Trophoblast cell (in vitro differentiated cells and primary cell): Measurements from ENCODE around the gene GSC2.

ENCODE experiments used
- DNase-seq, 2 donors: peaks; one replicate each; pipeline ENCODE4 v3.0.0-alpha.2; 2016
- H2AFZ ChIP-seq: 2 replicates; pipeline ENCODE4 v1.6.1; 2013; ENCODE audit warnings: low read length, moderate library complexity, mild to moderate bottlenecking; ENCODE audit not compliant: insufficient read depth, poor library complexity
- H2AK5ac ChIP-seq: 2 replicates; pipeline ENCODE4 v1.6.1; 2013; ENCODE audit warnings: mild to moderate bottlenecking, low read length
- H2BK120ac ChIP-seq: 2 replicates; pipeline ENCODE4 v1.6.1; 2013; ENCODE audit warnings: low read length, mild to moderate bottlenecking, moderate library complexity; ENCODE audit not compliant: insufficient read depth, poor library complexity
- H2BK12ac ChIP-seq: 2 replicates; pipeline ENCODE4 v1.6.1; 2013; ENCODE audit warnings: mild to moderate bottlenecking, low read length, moderate library complexity
- H2BK5ac ChIP-seq: 2 replicates; pipeline ENCODE4 v1.6.1; 2013; ENCODE audit warnings: low read length, low read depth, moderate library complexity, mild to moderate bottlenecking; ENCODE audit not compliant: poor library complexity
- H3K14ac ChIP-seq: 2 replicates; pipeline ENCODE4 v1.6.1; 2013; ENCODE audit warnings: mild to moderate bottlenecking, low read length
- H3K18ac ChIP-seq: 2 replicates; pipeline ENCODE4 v1.6.1; 2013; ENCODE audit warnings: mild to moderate bottlenecking, low read length
- H3K23ac ChIP-seq: 2 replicates; pipeline ENCODE4 v1.6.1; 2013; ENCODE audit warnings: low read length
- H3K27ac ChIP-seq: 2 replicates; pipeline ENCODE4 v1.5.1; 2013; ENCODE audit warnings: low read depth, mild to moderate bottlenecking, inconsistent platforms, low read length, moderate library complexity
- H3K27me3 ChIP-seq: 2 replicates; pipeline ENCODE4 v1.6.1; 2013; ENCODE audit warnings: inconsistent platforms, mild to moderate bottlenecking, low read length, moderate library complexity; ENCODE audit not compliant: insufficient read depth
- H3K36me3 ChIP-seq, 2 experiments: 1 replicate in 1 of 2; 2 replicates in 1 of 2; pipeline ENCODE4 v1.6.1; 2013; ENCODE audit warnings: low read length in 2 of 2, mild to moderate bottlenecking in 2 of 2, moderate library complexity in 1 of 2; ENCODE audit not compliant: insufficient read depth in 2 of 2, control insufficient read depth in 1 of 2
- H3K4ac ChIP-seq: 2 replicates; pipeline ENCODE4 v1.6.1; 2013; ENCODE audit warnings: low read depth, mild to moderate bottlenecking, low read length, moderate library complexity
- H3K4me1 ChIP-seq, 2 experiments: 1 replicate in 1 of 2; 2 replicates in 1 of 2; pipeline ENCODE4 v1.6.1; 2013; ENCODE audit warnings: low read length in 2 of 2, mild to moderate bottlenecking in 2 of 2, moderate library complexity in 1 of 2; ENCODE audit not compliant: insufficient read depth in 2 of 2, control insufficient read depth in 1 of 2
- H3K4me2 ChIP-seq: 2 replicates; pipeline ENCODE4 v1.6.1; 2013; ENCODE audit warnings: inconsistent platforms, mild to moderate bottlenecking, low read length, moderate library complexity
- H3K4me3 ChIP-seq: 2 replicates; pipeline ENCODE4 v1.5.1; 2013; ENCODE audit warnings: mild to moderate bottlenecking, low read depth, low read length, inconsistent platforms
- H3K79me1 ChIP-seq: one replicate; pipeline ENCODE4 v1.6.1; 2013; ENCODE audit warnings: low read length
- H3K79me2 ChIP-seq: 2 replicates; pipeline ENCODE4 v1.6.1; 2013; ENCODE audit warnings: low read length, mild to moderate bottlenecking; ENCODE audit not compliant: control insufficient read depth, insufficient read depth, poor library complexity
- H3K9ac ChIP-seq: 2 replicates; pipeline ENCODE4 v1.6.1; 2013; ENCODE audit warnings: mild to moderate bottlenecking, low read length
- H3K9me3 ChIP-seq: 2 replicates; pipeline ENCODE4 v1.6.1; 2013; ENCODE audit warnings: low read depth, mild to moderate bottlenecking, control low read depth, inconsistent platforms, low read length; ENCODE audit not compliant: insufficient read depth
- H4K12ac ChIP-seq: 2 replicates; pipeline ENCODE4 v1.6.1; 2013; ENCODE audit warnings: low read depth, mild to moderate bottlenecking, low read length, moderate library complexity
- H4K8ac ChIP-seq: 2 replicates; pipeline ENCODE4 v1.6.1; 2013; ENCODE audit warnings: low read depth, mild to moderate bottlenecking, low read length, moderate library complexity
- H4K91ac ChIP-seq: one replicate; pipeline ENCODE4 v1.6.1; 2013; ENCODE audit warnings: low read depth, mild to moderate bottlenecking, low read length, moderate library complexity
- WGBS: extraction: QIAGEN DNeasy Blood & Tissue Kit; methylation state at CpG from one replicate; pipeline ENCODE4 v1.1.7; 2013; ENCODE audit warnings: missing lambda C conversion rate; ENCODE audit not compliant: insufficient read length, insufficient coverage; ENCODE audit errors: extremely low coverage; 5-methylcytosine and 5-hydroxymethylcytosine counted together

The GSC2 gene

GRCh38 chr22:19122752-19123492 lies 27.2 kb downstream of the GSC2 start:
- H3K4me1 ChIP-seq = peaks cover 13 to 15% of the 10 kb centered on the region in 2 experiments
- H2AK5ac ChIP-seq = no peak overlapping the region
- peaks cover 25% of the 10 kb centered on the region for H3K79me2 ChIP-seq
- no peak overlapping the region for H3K4ac ChIP-seq
- H3K27me3 ChIP-seq = no peaks in the 10 kb centered on the region
- H3K18ac ChIP-seq = no peak overlapping the region
- no peak overlapping the region for H2BK5ac ChIP-seq
- peak overlapping the region; percentile 42 for H4K8ac ChIP-seq
- H3K79me1 ChIP-seq = peaks cover 9% of the 10 kb centered on the region
- H3K9ac ChIP-seq = no peak overlapping the region
- no peak overlapping the region for H3K23ac ChIP-seq
- H3K36me3 ChIP-seq = peaks cover 9 to 13% of the 10 kb centered on the region in 2 experiments
- H2BK120ac ChIP-seq = no peak overlapping the region
- WGBS = no CpG with 5 or more reads among the region's 27 CpGs
- H3K9me3 ChIP-seq = peaks cover 2% of the 10 kb centered on the region
- peak overlapping the region; percentile 67 for H3K4me2 ChIP-seq
- H4K12ac ChIP-seq = no peak overlapping the region
- DNase-seq = peak in 1 of 2 donors; percentile 15
- peak overlapping the region; percentile 63 for H3K4me3 ChIP-seq
- no peak overlapping the region for H4K91ac ChIP-seq
- H2BK12ac ChIP-seq = no peak overlapping the region
- H3K27ac ChIP-seq = no peak overlapping the region
- H2AFZ ChIP-seq = peak overlapping the region; percentile 21
- no peak overlapping the region for H3K14ac ChIP-seq

GRCh38 chr22:19122143-19122751 lies 27.8 kb downstream of the GSC2 start, which contains the start of gene DGCR2:
Gene DGCR2 (minus strand): TSS chr22:19122412. CDS start chr22:19122206, 206 bp downstream.
- Histone ChIP-seq H3K14ac (peak within 1 kb of the TSS; percentile 99), H3K4me2 (peak within 1 kb of the TSS; percentile 72), H3K79me1 (peaks cover 9% of the 10 kb centered on the region), H3K4ac (peak within 1 kb of the TSS; percentile 90), H2BK5ac (peak within 1 kb of the TSS; percentile 92), H2AK5ac (peak within 1 kb of the TSS; percentile 85), H2AFZ (peak within 1 kb of the TSS; percentile 96), H2BK12ac (peak within 1 kb of the TSS; percentile 67), H2BK120ac (peak within 1 kb of the TSS; percentile 96), H3K9ac (peak within 1 kb of the TSS; percentile 93), H3K9me3 (peaks cover 2% of the 10 kb centered on the region), H4K12ac (peak within 1 kb of the TSS; percentile 99), H4K8ac (peak within 1 kb of the TSS; percentile 97), H3K23ac (no peak within 1 kb of the TSS), H3K36me3 (peaks cover 9 to 13% of the 10 kb centered on the region in 2 experiments), H3K27me3 (no peaks in the 10 kb centered on the region), H3K27ac (peak within 1 kb of the TSS; percentile 84), H3K18ac (peak within 1 kb of the TSS; percentile 100), H3K79me2 (peaks cover 25% of the 10 kb centered on the region), H4K91ac (peak within 1 kb of the TSS; percentile 94), H3K4me1 (peaks cover 13 to 15% of the 10 kb centered on the region in 2 experiments), H3K4me3 (peak within 1 kb of the TSS; percentile 99)
- no CpG with 5 or more reads among the region's 67 CpGs for WGBS
- DNase-seq = peak; percentile 95 to 98

- Histone ChIP-seq H2BK5ac (peak overlapping the region; percentile 92), H3K23ac (no peak overlapping the region), H3K9me3 (peaks cover 2% of the 10 kb centered on the region), H3K18ac (peak overlapping the region; percentile 100), H2BK120ac (peak overlapping the region; percentile 96), H3K4me3 (peak overlapping the region; percentile 99), H3K79me2 (peaks cover 25% of the 10 kb centered on the region), H4K12ac (peak overlapping the region; percentile 99), H3K36me3 (peaks cover 9 to 14% of the 10 kb centered on the region in 2 experiments), H3K4ac (peak overlapping the region; percentile 90), H2AFZ (peak overlapping the region; percentile 96), H3K27me3 (no peaks in the 10 kb centered on the region), H2AK5ac (peak overlapping the region; percentile 85), H2BK12ac (no peak overlapping the region), H3K14ac (peak overlapping the region; percentile 99), H3K79me1 (peaks cover 9% of the 10 kb centered on the region), H4K8ac (peak overlapping the region; percentile 97), H3K27ac (peak overlapping the region; percentile 84), H3K4me1 (peaks cover 13 to 15% of the 10 kb centered on the region in 2 experiments), H3K9ac (peak overlapping the region; percentile 93), H4K91ac (peak overlapping the region; percentile 94), H3K4me2 (peak overlapping the region; percentile 72)
- no CpG with 5 or more reads among the region's 47 CpGs for WGBS
- peak; percentile 44 to 65 for DNase-seq
These were observed 28.4 kb downstream of the GSC2 start for GRCh38 chr22:19121631-19122142.

GRCh38 chr22:19120829-19121630 lies 29.1 kb downstream of the GSC2 start:
- WGBS = no CpG with 5 or more reads among the region's 23 CpGs
- Histone ChIP-seq H3K36me3 (peaks cover 9 to 19% of the 10 kb centered on the region in 2 experiments), H3K9me3 (peaks cover 3% of the 10 kb centered on the region), H3K4ac (peak overlapping the region; percentile 81), H3K18ac (peak overlapping the region; percentile 26), H4K8ac (no peak overlapping the region), H3K4me3 (peak overlapping the region; percentile 99), H3K79me2 (peaks cover 28% of the 10 kb centered on the region), H3K27ac (peak overlapping the region; percentile 35), H3K23ac (no peak overlapping the region), H3K9ac (peak overlapping the region; percentile 42), H2BK12ac (no peak overlapping the region), H3K27me3 (no peaks in the 10 kb centered on the region), H4K91ac (peak overlapping the region; percentile 29), H3K79me1 (peaks cover 9% of the 10 kb centered on the region), H4K12ac (peak overlapping the region; percentile 6), H2AFZ (peak overlapping the region; percentile 24), H3K4me1 (peaks cover 13 to 15% of the 10 kb centered on the region in 2 experiments), H3K4me2 (peak overlapping the region; percentile 72), H2AK5ac (peak overlapping the region; percentile 8), H3K14ac (peak overlapping the region; percentile 41), H2BK120ac (no peak overlapping the region), H2BK5ac (no peak overlapping the region)
- DNase-seq = peak; percentile 51 to 73
